ENCODE measurements around the gene HNRNPLL. TPM values are rescaled to one million over a fixed set of nuclear protein-coding genes. Genes with fewer than 3 reads are reported as not detected.

HNRNPLL gene
- total and polyA plus RNA-seq, 2 of the 13 experiments (the other 11 are each of a cell fraction or from before 2014, with no cell fraction given) = 49.4 to 103 TPM

- no peak for TF ChIP-seq JARID2 (CRISPR knock-in tag; IDR thresholded peaks at IDR 0.05; ENCODE audit: insufficient replicate concordance)
- TF ChIP-seq LCORL (IDR thresholded peaks at IDR 0.05) = peak; percentile 30; the same call in 1 of the 2 replicates
- no peak for TF ChIP-seq LCORL (CRISPR knock-in tag; IDR thresholded peaks at IDR 0.05)
- TF ChIP-seq ZNF121 (CRISPR knock-in tag; IDR thresholded peaks at IDR 0.05) = no peak
- no peak for TF ChIP-seq MLLT10 (CRISPR knock-in tag; IDR thresholded peaks at IDR 0.05)
- TF ChIP-seq PAX8 (CRISPR knock-in tag; IDR thresholded peaks at IDR 0.05; ENCODE audit: borderline replicate concordance) = no peak
- TF ChIP-seq KAT8 (CRISPR knock-in tag; IDR thresholded peaks at IDR 0.05) = 0 out of 2 replicates have a peak, but pooled peaks have one; percentile 34
- no peak for TF ChIP-seq ZXDC (CRISPR knock-in tag; IDR thresholded peaks at IDR 0.05)
- TF ChIP-seq CTCF (CRISPR knock-in tag; IDR thresholded peaks at IDR 0.05) = no peak
- TF ChIP-seq TOPORS (CRISPR knock-in tag; IDR thresholded peaks at IDR 0.05) = no peak
- no peak for TF ChIP-seq ZNF552 (CRISPR knock-in tag; IDR thresholded peaks at IDR 0.05; ENCODE audit: borderline replicate concordance)
- no peak for TF ChIP-seq HNF1A (IDR thresholded peaks at IDR 0.05; ENCODE audit: low read depth)
- peak; percentile 75; the same call in 1 of the 2 replicates for TF ChIP-seq HNF1A (CRISPR knock-in tag; IDR thresholded peaks at IDR 0.05; ENCODE audit: borderline replicate concordance)
- peak; percentile 85 for TF ChIP-seq BCL6 (CRISPR knock-in tag; IDR thresholded peaks at IDR 0.05)
- no peak for TF ChIP-seq E2F2 (CRISPR knock-in tag; IDR thresholded peaks at IDR 0.05; ENCODE audit: borderline replicate concordance)
- TF ChIP-seq KMT2B (CRISPR knock-in tag; IDR thresholded peaks at IDR 0.05) = no peak
- no peak for TF ChIP-seq RXRA (CRISPR knock-in tag; IDR thresholded peaks at IDR 0.05)
- TF ChIP-seq ARHGAP35 (CRISPR knock-in tag; IDR thresholded peaks at IDR 0.05; ENCODE audit: borderline replicate concordance) = no peak
- no peak for TF ChIP-seq RBM39 (IDR thresholded peaks at IDR 0.05; ENCODE audit: low read depth, low read length, poor library complexity, severe bottlenecking)
- TF ChIP-seq MYNN (CRISPR knock-in tag; IDR thresholded peaks at IDR 0.05; ENCODE audit: low read depth) = no peak
Observed at GRCh38 chr2:38599706-38600105, 3.0 kb downstream of the HNRNPLL start (continued).
